GM06990 (cell line): ENCODE results near the gene FAM118A.
"Not testable (repeated sequence)": the region's sequence is repeated elsewhere in the genome, so short reads cannot be mapped to it uniquely, and the experiment has no call there.

ENCODE experiments used
- DNase-seq: peaks from one replicate; pipeline ENCODE4 v3.0.0-alpha.2; 2011; ENCODE audit not compliant: insufficient read length; ENCODE audit errors: extremely low read depth
- H3K27me3 ChIP-seq: replicated peaks from 2 replicates; pipeline ENCODE4 v1.6.0; 2011; ENCODE audit warnings: low read length; ENCODE audit not compliant: control insufficient read depth, insufficient read depth
- H3K36me3 ChIP-seq: 2 replicates; pipeline ENCODE4 v1.5.1; 2011; ENCODE audit warnings: low read length; ENCODE audit not compliant: control insufficient read depth, insufficient read depth
- H3K4me3 ChIP-seq: replicated peaks from 2 replicates; pipeline ENCODE4 v1.5.1; 2011; ENCODE audit warnings: low read depth, mild to moderate bottlenecking, control low read depth, low read length
- TF ChIP-seq, protein P1 (sequence below): IDR thresholded peaks from 2 replicates; pipeline ENCODE4 v1.5.1; 2011; ENCODE audit warnings: low read length, control low read depth, mild to moderate bottlenecking, inconsistent platforms; ENCODE audit not compliant: insufficient read depth, poor library complexity, severe bottlenecking

Gene FAM118A

DNA sequence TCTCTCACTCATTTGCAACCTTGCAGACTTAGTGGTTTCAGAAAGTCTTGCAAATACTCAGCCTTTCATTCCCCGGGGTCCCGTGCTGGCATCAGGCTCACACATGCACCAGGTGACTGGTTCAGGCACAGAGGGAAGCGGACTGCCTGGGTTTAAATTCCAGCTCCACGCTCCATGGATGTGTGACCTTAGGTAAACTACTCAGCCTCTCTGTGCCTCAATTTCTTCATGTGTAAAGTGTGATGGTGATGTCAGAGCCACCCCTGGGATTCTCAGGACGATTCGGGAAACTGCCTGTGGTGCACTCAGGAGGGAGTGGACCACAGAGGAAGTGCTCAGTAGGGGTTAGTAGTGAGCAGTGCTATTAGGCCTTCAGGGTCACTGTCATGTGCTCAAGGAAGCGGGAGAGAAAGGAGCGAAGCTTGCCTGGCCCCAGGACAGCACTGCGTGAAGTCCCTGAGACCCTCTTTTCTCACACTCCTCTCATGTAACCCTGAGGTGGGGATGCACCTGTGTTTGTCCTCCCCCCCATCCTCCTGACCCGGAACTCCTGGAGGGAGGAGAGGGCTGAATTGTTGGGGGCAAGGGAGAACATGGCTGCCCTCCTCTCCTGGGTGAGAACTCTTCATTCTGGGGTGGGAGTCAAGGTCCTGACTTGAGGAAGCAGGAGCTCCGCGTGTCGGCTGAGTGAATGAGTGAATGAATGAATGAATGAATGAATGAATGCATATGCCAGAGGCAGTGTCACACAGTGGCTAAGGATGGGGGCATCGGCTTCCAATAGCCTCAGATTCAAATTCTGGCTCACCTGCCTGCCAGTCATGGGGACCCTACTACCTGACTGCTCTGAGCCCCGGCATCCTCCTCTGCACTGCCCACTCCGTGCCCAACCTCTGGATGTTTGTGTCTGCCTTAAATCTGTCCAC, 39.4 kb upstream of the FAM118A start:
- no peaks in the 10 kb centered on the region for H3K36me3 ChIP-seq
- TF ChIP-seq, protein P1, sequence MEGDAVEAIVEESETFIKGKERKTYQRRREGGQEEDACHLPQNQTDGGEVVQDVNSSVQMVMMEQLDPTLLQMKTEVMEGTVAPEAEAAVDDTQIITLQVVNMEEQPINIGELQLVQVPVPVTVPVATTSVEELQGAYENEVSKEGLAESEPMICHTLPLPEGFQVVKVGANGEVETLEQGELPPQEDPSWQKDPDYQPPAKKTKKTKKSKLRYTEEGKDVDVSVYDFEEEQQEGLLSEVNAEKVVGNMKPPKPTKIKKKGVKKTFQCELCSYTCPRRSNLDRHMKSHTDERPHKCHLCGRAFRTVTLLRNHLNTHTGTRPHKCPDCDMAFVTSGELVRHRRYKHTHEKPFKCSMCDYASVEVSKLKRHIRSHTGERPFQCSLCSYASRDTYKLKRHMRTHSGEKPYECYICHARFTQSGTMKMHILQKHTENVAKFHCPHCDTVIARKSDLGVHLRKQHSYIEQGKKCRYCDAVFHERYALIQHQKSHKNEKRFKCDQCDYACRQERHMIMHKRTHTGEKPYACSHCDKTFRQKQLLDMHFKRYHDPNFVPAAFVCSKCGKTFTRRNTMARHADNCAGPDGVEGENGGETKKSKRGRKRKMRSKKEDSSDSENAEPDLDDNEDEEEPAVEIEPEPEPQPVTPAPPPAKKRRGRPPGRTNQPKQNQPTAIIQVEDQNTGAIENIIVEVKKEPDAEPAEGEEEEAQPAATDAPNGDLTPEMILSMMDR, result no peak
- no peak overlapping the region for H3K4me3 ChIP-seq
- DNase-seq, result no peak
- no peaks in the 10 kb centered on the region for H3K27me3 ChIP-seq

DNA sequence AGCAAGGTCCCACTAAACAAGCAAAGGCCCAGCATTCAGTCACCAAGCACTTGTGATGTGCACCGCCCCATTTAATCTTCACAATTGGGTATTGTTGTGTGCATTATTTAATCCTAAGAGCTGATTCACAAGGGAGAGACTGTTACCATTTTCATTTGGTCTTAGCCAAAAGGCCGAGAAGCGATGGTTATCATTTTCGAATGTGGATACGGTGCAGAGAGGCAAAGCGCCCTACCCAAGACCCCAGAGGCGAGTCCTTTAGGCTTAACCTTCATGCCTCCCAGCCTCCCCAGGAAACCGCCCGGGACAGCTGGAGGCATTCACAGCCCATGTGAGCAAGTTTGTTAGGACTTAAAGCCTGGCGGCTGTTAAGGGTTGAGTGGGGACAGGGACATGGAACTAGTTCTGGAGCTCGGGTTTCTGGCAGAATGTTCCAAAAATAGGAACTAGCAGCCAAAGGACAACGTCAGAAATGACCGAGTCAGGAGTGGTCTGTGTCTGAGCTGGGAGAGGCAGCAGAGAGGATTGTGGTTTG, 38.0 kb upstream of the FAM118A start:
- Histone ChIP-seq H3K27me3 (no peaks in the 10 kb centered on the region), H3K36me3 (no peaks in the 10 kb centered on the region), H3K4me3 (no peak overlapping the region)
- DNase-seq, result no peak
- TF ChIP-seq, protein P1, result no peak

DNA sequence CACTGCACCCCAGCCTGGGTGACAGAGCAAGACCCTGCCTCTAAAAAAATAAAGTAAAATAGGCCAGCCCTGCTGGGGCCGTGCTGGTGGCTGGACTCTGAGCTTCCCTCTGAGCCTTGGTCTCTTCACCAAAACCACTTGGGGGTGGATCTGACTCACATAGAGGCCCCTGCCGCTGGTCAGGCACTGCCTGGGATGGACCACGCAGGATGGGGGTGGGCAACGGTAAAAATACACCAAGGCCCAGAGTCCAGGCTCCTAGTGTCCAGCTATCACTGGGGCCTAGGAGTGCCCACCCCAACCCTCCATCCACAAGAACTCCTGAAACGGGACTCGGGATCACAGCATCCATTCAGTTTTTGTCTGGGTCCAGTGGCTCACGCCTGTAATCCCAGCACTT, 37.2 kb upstream of the FAM118A start:
- no peaks in the 10 kb centered on the region for H3K36me3 ChIP-seq
- no peaks in the 10 kb centered on the region for H3K27me3 ChIP-seq
- TF ChIP-seq, protein P1, result no peak
- DNase-seq, result no peak
- no peak overlapping the region for H3K4me3 ChIP-seq

DNA sequence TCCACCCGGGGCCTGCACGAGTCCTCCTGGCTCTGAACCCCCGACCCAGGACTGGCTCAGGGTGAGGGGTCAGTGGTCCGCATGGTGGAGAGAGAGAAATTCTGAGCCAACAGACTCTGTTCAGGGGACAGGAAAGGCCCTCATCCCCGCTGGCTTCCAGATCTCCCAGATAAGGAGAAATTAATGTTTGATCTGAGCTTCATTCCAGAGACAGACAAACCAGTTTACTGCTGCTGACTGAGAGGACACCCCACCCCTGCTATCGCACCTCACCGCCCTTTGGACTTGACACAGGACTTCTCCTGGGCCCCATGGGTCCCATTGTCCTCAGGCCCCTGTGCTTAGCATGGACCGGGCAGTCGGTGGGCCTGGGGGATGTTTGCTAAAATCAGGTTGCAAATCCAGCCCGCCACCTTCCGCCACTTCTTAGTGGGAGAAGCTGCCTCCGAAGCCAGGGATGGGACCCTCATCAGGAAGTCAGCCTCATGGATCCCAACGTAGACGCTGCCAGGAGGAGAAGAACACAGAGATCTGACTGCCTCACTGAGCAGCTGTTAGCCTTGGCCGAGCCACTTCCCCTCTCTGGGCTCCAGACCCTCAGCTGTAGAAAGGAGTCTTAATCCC, 36.2 kb upstream of the FAM118A start:
- no peaks in the 10 kb centered on the region; the same call in 1 of the 2 replicates for H3K27me3 ChIP-seq
- TF ChIP-seq, protein P1, result no peak
- no peaks in the 10 kb centered on the region for H3K36me3 ChIP-seq
- H3K4me3 ChIP-seq, result no peak overlapping the region
- no peak for DNase-seq

DNA sequence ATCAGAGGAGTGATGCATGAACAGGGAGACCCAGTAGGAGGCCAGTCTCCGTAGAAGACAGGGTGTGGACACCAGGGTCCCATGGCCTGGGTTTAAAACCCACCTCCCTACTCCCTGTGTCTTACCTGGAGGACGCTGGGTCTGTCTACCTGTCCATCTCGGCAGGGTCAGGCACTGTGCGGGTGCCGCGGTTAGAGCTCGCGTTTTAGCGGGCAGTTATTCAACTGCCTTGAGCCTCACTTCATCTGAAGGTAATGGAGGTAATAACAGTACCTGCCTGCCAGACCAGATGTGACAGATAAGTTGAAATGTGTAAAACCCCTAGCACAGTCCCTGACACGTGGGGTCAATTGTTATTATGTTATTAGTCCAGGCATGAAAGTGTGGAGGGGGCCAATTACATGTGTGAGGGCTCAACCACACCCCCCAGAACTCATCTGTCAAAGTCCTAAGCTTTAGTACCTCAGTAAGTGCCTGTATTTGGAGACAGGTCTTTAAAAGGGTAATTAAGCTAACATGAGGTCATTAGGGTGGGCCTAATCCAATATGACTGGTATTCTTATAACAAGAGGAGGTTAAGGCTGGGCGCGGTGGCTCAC, 33.1 kb upstream of the FAM118A start:
- no peak overlapping the region for H3K4me3 ChIP-seq
- TF ChIP-seq, protein P1, result no peak
- H3K27me3 ChIP-seq, result no peaks in the 10 kb centered on the region; the same call in 1 of the 2 replicates

DNA sequence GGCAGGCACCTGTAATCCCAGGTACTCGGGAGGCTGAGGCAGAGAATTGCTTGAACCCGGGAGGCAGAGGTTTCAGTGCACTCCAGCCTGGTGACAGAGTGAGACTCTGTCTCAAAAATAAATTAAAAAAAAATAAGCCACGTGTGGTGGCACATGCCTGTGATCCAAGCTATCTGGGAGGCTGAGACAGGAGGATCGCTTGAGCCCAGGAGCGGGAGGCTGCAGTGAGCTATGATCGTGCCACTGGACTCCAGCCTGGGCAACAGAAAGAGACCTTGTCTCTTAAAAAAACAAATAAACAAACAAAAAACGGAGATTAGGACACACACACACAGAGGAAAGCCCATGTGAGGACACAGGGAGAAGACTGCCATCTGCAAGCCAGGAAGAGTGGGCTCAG, 32.0 kb upstream of the FAM118A start:
- DNase-seq, H3K27me3 ChIP-seq, H3K36me3 ChIP-seq, H3K4me3 ChIP-seq: not testable (repeated sequence)

More for the DNA sequence above, 33.1 kb upstream of the FAM118A start:
- DNase-seq, result no peak
- no peaks in the 10 kb centered on the region for H3K36me3 ChIP-seq
